ENCODE data around the gene MTERF1.

DNA sequence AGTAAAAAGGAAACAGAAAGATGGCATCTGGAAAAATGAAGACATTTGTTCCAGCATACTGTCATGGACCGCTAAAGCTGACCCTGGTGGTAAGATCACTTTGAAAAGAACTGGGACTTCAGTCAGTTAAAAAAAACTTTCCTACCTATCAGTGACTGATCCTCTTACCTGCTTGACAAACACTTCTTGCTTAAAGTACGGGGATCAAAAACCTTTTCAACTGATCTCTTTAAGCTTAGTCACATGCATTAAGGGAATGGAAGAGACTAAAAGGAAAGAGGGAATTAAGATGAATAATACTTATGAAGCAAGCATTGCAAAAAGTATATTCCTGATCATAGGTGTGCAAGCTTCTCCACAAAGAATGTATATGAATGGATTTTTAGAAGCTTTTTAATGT lies 42.1 kb downstream of the MTERF1 start:
- TF ChIP-seq CTCF (conservative IDR thresholded peaks at IDR 0.05; ENCODE audit: low read length) (no peak), EZH2phosphoT487 (IDR thresholded peaks at IDR 0.05; ENCODE audit: borderline replicate concordance) (no peak)
